H1 (cell line): ENCODE data around the gene CD164. TPM values are rescaled to one million over a fixed set of nuclear protein-coding genes. Genes with fewer than 3 reads are reported as not detected.

Source experiments
- BACH1 ChIP-seq: IDR thresholded peaks from 2 replicates; pipeline ENCODE4 v1.6.1; 2012; ENCODE audit warnings: low read length, improper control_type of control experiment
- KDM1A ChIP-seq: fragments of 200-600, 300-600 bp; sonication (generic); IDR thresholded peaks from 2 replicates; pipeline ENCODE4 v1.7.1; 2016; ENCODE audit warnings: mild to moderate bottlenecking, low read length, borderline replicate concordance
- MAFK ChIP-seq: IDR thresholded peaks from 2 replicates; pipeline ENCODE4 v1.6.1; 2012; ENCODE audit warnings: low read depth, mild to moderate bottlenecking, improper control_type of control experiment, low read length
- NRF1 ChIP-seq: IDR thresholded peaks from 2 replicates; pipeline ENCODE4 v1.6.1; 2011; ENCODE audit warnings: mild to moderate bottlenecking, low read depth, low read length, improper control_type of control experiment
- POU5F1 ChIP-seq: IDR thresholded peaks from 2 replicates; pipeline ENCODE4 v1.6.1; 2011; ENCODE audit warnings: low read depth, mild to moderate bottlenecking, low read length, moderate library complexity
- RNF2 ChIP-seq: fragments of 200-900, 300-1000 bp; sonication (generic); IDR thresholded peaks from 2 replicates; pipeline ENCODE4 v1.7.1; 2016; ENCODE audit warnings: borderline replicate concordance, low read depth, mild to moderate bottlenecking, antibody characterized with exemption, low read length; ENCODE audit not compliant: poor library complexity, severe bottlenecking; ENCODE audit errors: missing control alignments
- TCF12 ChIP-seq: IDR thresholded peaks from 2 replicates; pipeline ENCODE4 v1.6.1; 2011; ENCODE audit warnings: low read depth, mild to moderate bottlenecking, low read length
- polyA plus RNA-seq, 7 experiments: library from polyadenylated mRNA; depleted of rRNA in 3 of 7; stranded (reverse) in 5 of 7; unstranded in 2 of 7; fragments of >200 nt in 5 of 7; fragments of 200-250 nt in 2 of 7; gene quantifications; 1 replicate in 5 of 7; 2 replicates in 1 of 7; 4 replicates in 1 of 7; pipeline versions ENCODE4 v1.2.1 to v1.2.3, GENCODE V29; 2011 to 2013; ENCODE audit warnings: missing spikeins in 2 of 7, mixed read lengths in 2 of 7
- total RNA-seq: library from RNA; stranded (reverse); fragmentation: NEBNext Ultra II Directional; extraction: Animal tissue kit (Norgen Biotek cat#: 25700); gene quantifications from 2 replicates; pipeline ENCODE4 v1.2.1, GENCODE V29; 2021

The CD164 gene
- total and polyA plus RNA-seq, 2 of the 8 experiments (the other 6 are each of a cell fraction or from before 2014, with no cell fraction given), result 69.3 to 94.3 TPM

- TF ChIP-seq NRF1 (no peak), MAFK (no peak), RNF2 (no peak), BACH1 (no peak), TCF12 (no peak), POU5F1 (no peak), KDM1A (no peak)
- TF ChIP-seq, all 59 proteins: peak for 0
Observed at GRCh38 chr6:109428889-109429477, 46.7 kb upstream of the CD164 start (continued).
